DND-41 (cell line): ENCODE measurements around the gene ARVCF.

Experiments
- EZH2 ChIP-seq: IDR thresholded peaks from 3 replicates; pipeline ENCODE4 v1.6.1; 2012; ENCODE audit warnings: borderline replicate concordance, low read depth, mild to moderate bottlenecking, moderate library complexity, low read length, inconsistent platforms; ENCODE audit not compliant: severe bottlenecking
- TF ChIP-seq, protein P1 (sequence below): IDR thresholded peaks from 2 replicates; pipeline ENCODE4 v1.5.1; 2012; ENCODE audit warnings: borderline replicate concordance, low read length, moderate library complexity, mild to moderate bottlenecking; ENCODE audit not compliant: poor library complexity, severe bottlenecking; ENCODE audit errors: extremely low read depth

DNA sequence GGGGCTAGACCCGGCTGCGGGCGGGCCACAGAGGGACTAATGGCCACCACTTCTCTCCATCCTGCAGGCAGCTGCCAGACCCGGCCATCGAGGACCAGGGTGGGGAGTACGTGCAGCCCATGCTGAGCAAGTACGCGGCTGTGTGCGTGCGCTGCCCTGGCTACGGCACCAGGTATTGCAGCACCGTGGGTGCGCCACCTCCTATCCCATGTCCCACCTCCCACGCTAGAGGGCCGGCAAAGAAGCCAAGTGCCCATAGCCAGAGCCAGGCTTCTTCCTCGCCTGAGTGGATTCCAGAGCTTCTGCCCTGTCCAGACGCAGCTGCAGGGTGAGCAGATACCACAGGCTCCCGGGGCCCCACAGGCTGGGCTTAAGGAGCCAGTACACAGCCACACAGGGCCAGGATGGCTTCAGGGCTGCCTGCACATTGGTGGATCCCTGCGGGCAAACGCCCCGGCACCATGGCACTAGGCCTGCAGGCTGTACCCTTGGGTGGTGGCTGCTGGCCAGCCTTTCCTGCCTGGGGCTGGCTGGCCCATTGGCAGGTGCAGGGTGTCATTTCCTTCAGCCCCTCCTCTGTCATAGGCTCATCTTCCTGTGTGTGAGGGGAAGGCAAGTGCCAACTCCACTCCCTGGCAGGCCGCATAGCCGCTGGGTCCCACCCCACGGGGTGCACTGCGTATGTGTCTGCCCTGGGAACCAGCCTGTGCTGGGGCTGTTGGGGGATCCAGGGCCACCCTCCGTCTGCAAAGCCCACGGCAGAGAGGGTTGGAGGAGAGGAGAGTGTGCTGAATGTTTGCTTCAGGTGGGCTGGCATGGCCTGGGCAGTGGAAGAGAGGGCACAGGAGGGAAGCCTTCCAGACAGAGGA, 46.9 kb upstream of the ARVCF start:
- no peak for TF ChIP-seq EZH2
- TF ChIP-seq, protein P1, sequence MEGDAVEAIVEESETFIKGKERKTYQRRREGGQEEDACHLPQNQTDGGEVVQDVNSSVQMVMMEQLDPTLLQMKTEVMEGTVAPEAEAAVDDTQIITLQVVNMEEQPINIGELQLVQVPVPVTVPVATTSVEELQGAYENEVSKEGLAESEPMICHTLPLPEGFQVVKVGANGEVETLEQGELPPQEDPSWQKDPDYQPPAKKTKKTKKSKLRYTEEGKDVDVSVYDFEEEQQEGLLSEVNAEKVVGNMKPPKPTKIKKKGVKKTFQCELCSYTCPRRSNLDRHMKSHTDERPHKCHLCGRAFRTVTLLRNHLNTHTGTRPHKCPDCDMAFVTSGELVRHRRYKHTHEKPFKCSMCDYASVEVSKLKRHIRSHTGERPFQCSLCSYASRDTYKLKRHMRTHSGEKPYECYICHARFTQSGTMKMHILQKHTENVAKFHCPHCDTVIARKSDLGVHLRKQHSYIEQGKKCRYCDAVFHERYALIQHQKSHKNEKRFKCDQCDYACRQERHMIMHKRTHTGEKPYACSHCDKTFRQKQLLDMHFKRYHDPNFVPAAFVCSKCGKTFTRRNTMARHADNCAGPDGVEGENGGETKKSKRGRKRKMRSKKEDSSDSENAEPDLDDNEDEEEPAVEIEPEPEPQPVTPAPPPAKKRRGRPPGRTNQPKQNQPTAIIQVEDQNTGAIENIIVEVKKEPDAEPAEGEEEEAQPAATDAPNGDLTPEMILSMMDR: no peak
